ENCODE measurements around the gene TTC7B. TPM values are rescaled to one million over a fixed set of nuclear protein-coding genes. Genes with fewer than 3 reads are reported as not detected.

TTC7B gene
- total and polyA plus RNA-seq, 2 of the 8 experiments (the other 6 are each of a cell fraction or from before 2014, with no cell fraction given) = 23.7 to 34.0 TPM

DNA sequence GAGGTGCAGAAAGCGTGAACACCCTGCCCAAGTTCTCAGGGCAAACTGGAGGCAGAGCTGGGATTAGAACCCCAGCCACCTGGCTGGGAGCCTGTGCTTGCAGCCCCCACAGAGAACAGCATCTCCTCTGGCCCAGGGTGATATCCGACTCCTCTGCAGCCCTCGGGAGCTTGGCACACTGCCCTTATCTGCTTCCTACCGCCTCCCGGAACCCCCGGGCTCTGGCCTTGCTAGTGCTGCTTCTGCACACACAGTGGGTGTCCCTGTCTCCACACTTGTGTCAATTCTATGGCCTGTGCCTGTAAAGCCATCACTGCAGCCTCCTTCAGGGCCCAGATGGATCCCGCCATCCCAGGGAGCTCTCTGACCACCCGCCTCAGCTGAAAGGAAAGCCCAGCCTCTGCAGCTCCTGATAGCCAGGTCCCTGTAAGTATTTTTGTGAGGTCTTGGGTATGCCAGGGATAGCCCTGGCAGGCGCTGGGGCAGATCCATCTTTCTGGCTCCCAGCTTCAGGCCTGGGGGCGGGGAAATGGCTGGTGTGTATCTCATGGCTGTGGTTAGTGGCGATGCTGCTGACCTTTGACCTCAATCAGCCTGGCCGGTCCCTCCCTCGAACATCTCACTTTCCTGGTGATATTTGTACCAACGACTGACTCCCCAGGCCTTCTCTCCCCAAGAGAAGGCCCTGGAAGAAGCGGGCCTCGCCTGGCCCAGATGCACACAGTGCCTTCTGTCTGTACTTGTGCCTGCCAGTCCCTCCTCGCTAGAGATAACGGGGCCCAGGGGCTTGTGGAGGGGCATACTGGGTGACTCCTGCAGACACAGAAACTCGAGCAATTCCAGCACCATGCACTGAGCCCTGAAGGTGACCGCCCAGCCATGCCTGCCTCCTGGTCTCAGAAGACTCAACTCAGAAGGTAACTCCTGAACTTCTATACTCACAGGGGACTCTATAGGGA is 235.6 kb downstream of the TTC7B start:
- H2BK20ac ChIP-seq (ENCODE audit: low read length) = no peak overlapping the region
- H4K5ac ChIP-seq (ENCODE audit: insufficient read length, low read depth, low read length) = no peak overlapping the region
- H4K8ac ChIP-seq (ENCODE audit: extremely low read depth, insufficient read depth, low read length) = no peak overlapping the region
- no peak overlapping the region for H4K91ac ChIP-seq (replicated peaks; ENCODE audit: insufficient read length, low read length)
- no peak overlapping the region for H2AK5ac ChIP-seq (ENCODE audit: low read depth, low read length)
- no peak overlapping the region for H3K4me2 ChIP-seq (ENCODE audit: insufficient read depth in 1 of 2, low read depth in 2 of 2, low read length in 2 of 2)
- H3K4ac ChIP-seq (replicated peaks; ENCODE audit: insufficient read length, low read depth, low read length) = no peak overlapping the region
- H3K27ac ChIP-seq (ENCODE audit: low read depth, low read length) = no peak overlapping the region
- 88% methylated on average over 20 of the region's 20 CpGs; no CpG with 5 or more reads in 1 of the 2 experiments for WGBS, 2 experiments (ENCODE audit: extremely low coverage in 1 of 2, insufficient coverage in 1 of 2, insufficient read length in 1 of 2, insufficient replicate concordance in 2 of 2, low coverage in 1 of 2, low lambda C conversion rate in 2 of 2, missing lambda C conversion rate in 1 of 2)
- H3K23ac ChIP-seq (ENCODE audit: insufficient read length) = no peak overlapping the region
- H3K79me1 ChIP-seq (ENCODE audit: low read depth, low read length) = no peaks in the 10 kb centered on the region
- no peak overlapping the region for H3K14ac ChIP-seq (ENCODE audit: insufficient read length)
- H4K20me1 ChIP-seq (replicated peaks in 1 of 2; ENCODE audit: control insufficient read depth in 1 of 2, insufficient read depth in 2 of 2, low read length in 2 of 2) = no peaks in the 10 kb centered on the region
- H3K79me2 ChIP-seq (ENCODE audit: control insufficient read depth in 1 of 2, insufficient read depth in 2 of 2, low read length in 2 of 2) = no peaks in the 10 kb centered on the region
- H3K23me2 ChIP-seq (ENCODE audit: low read depth, low read length) = no peaks in the 10 kb centered on the region
- FAIRE-seq (no peak), DNase-seq (ENCODE audit: low read depth in 1 of 2, low spot score in 2 of 2) (no peak)
- CTCF ChIA-PET (ENCODE audit: partially characterized antibody) = interaction anchor here (0.8 to 1.1 kb wide), 4 partner anchors 32 to 172 kb away, joined by 3 to 4 read pairs (median 4); no protein-coding TSS in a partner anchor
- H3K27me3 ChIP-seq (replicated peaks in 1 of 4; ENCODE audit: control insufficient read depth in 3 of 4, extremely low read depth in 1 of 4, insufficient read depth in 3 of 4, low read length in 3 of 4) = no peaks in the 10 kb centered on the region
- no peak overlapping the region for H2BK15ac ChIP-seq (ENCODE audit: low read length)
- H3K56ac ChIP-seq (replicated peaks; ENCODE audit: insufficient read length, low read depth, low read length) = no peak overlapping the region
- H3K4me3 ChIP-seq (ENCODE audit: extremely low read depth in 1 of 4, insufficient read depth in 2 of 4, low read depth in 3 of 4, low read length in 4 of 4) = no peak overlapping the region
- H2BK12ac ChIP-seq (ENCODE audit: low read depth, low read length) = no peak overlapping the region
- H2AFZ ChIP-seq (ENCODE audit: low read length) = no peak overlapping the region
- POLR2A ChIA-PET (ENCODE audit: partially characterized antibody) = no interaction called here
- H3K9ac ChIP-seq (replicated peaks in 1 of 4; ENCODE audit: extremely low read depth in 1 of 4, low read depth in 3 of 4, low read length in 3 of 4) = no peak overlapping the region
- H3K9me3 ChIP-seq (ENCODE audit: insufficient read depth in 2 of 2, low read depth in 1 of 2, low read length in 1 of 2) = no peaks in the 10 kb centered on the region
- no peaks in the 10 kb centered on the region for H3K36me3 ChIP-seq (ENCODE audit: control insufficient read depth in 2 of 4, insufficient read depth in 4 of 4, low read length in 3 of 4)
- H3K18ac ChIP-seq (ENCODE audit: extremely low read depth, low read length) = no peak overlapping the region
- H2BK120ac ChIP-seq (replicated peaks; ENCODE audit: low read depth, low read length) = no peak overlapping the region
- H2BK5ac ChIP-seq (ENCODE audit: low read depth, low read length) = no peak overlapping the region
- peaks cover 2 to 11% (median 8%) of the 10 kb centered on the region in 4 experiments; a peak in 6 of 7 replicates for H3K4me1 ChIP-seq (replicated peaks in 1 of 4; ENCODE audit: control insufficient read depth in 3 of 4, insufficient read depth in 4 of 4, low read length in 3 of 4)
- TF ChIP-seq JUND (IDR thresholded peaks at IDR 0.05; ENCODE audit: low read length) (no peak), CHD1 (IDR thresholded peaks at IDR 0.05; ENCODE audit: low read depth, low read length) (no peak), TCF12 (IDR thresholded peaks at IDR 0.05; ENCODE audit: low read depth, low read length) (no peak), SUZ12 (IDR thresholded peaks at IDR 0.05; ENCODE audit: low read length) (no peak), TBP (IDR thresholded peaks at IDR 0.05; ENCODE audit: low read depth, low read length) (no peak), GABPA (IDR thresholded peaks at IDR 0.05; ENCODE audit: borderline replicate concordance, insufficient read depth, low read length) (no peak), POU5F1 (IDR thresholded peaks at IDR 0.05; ENCODE audit: low read depth, low read length) (no peak), KDM5A (IDR thresholded peaks at IDR 0.05; ENCODE audit: low read length) (no peak), SIX5 (IDR thresholded peaks at IDR 0.05; ENCODE audit: low read depth, low read length) (no peak), TEAD4 (IDR thresholded peaks at IDR 0.05; ENCODE audit: low read depth, low read length) (no peak), HDAC6 (IDR thresholded peaks at IDR 0.05; ENCODE audit: low read depth, low read length) (no peak), EGR1 (IDR thresholded peaks at IDR 0.05; ENCODE audit: borderline replicate concordance, low read depth, low read length) (no peak), SP1 (IDR thresholded peaks at IDR 0.05; ENCODE audit: low read depth, low read length) (no peak), YY1 (IDR thresholded peaks at IDR 0.05; ENCODE audit: low read depth, low read length) (no peak)
